Hepatocyte (in vitro differentiated cells): ENCODE results near the gene POU2F1.

Experiments
- CTCF ChIP-seq: fragments of 200-600 bp; sonication (generic); IDR thresholded peaks from 2 replicates; pipeline ENCODE4 v1.5.1; 2016; ENCODE audit warnings: antibody characterized with exemption, mild to moderate bottlenecking; ENCODE audit not compliant: poor library complexity
- EZH2 ChIP-seq: fragments of 200-600 bp; sonication (generic); IDR thresholded peaks from 2 replicates; pipeline ENCODE4 v1.6.1; 2016; ENCODE audit warnings: antibody characterized with exemption, mild to moderate bottlenecking, borderline replicate concordance

DNA sequence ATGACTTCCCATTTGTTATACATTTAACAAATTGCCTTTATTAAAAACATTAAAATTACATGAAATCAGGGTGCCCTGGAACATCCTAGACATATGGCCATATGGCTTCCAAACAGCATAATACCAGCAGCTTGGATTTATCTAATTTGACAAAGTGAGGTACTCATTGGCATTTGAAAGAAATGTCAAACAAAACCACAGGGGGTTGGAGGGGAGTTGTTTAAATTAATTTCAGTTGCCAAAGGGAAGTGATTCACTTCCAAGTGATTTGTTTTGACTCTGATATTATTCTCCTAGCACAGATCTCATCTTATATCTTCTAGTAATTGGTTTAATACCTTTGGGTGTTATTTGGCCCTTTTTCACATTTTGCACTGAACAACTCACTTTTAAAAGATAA, 24.5 kb upstream of the POU2F1 start:
- no peak for TF ChIP-seq CTCF
- TF ChIP-seq EZH2 = no peak
